OCI-LY1 (cell line): ENCODE data around the gene ITGA7.

Experiments
- EZH2 ChIP-seq: fragments of 200-600 bp; sonication (generic), shearing (Covaris generic); IDR thresholded peaks from 2 replicates; pipeline ENCODE4 v1.8.0; 2017; ENCODE audit warnings: borderline replicate concordance, mixed run types, mild to moderate bottlenecking, antibody characterized with exemption, low read length, moderate library complexity, mixed read lengths
- TF ChIP-seq, protein P1 (sequence below): fragments of 200-600 bp; sonication (generic), shearing (Covaris generic); IDR thresholded peaks from 2 replicates; pipeline ENCODE4 v1.5.1; 2017; ENCODE audit warnings: mild to moderate bottlenecking, antibody characterized with exemption, low read length, moderate library complexity, mixed read lengths

- TF ChIP-seq, protein P1, sequence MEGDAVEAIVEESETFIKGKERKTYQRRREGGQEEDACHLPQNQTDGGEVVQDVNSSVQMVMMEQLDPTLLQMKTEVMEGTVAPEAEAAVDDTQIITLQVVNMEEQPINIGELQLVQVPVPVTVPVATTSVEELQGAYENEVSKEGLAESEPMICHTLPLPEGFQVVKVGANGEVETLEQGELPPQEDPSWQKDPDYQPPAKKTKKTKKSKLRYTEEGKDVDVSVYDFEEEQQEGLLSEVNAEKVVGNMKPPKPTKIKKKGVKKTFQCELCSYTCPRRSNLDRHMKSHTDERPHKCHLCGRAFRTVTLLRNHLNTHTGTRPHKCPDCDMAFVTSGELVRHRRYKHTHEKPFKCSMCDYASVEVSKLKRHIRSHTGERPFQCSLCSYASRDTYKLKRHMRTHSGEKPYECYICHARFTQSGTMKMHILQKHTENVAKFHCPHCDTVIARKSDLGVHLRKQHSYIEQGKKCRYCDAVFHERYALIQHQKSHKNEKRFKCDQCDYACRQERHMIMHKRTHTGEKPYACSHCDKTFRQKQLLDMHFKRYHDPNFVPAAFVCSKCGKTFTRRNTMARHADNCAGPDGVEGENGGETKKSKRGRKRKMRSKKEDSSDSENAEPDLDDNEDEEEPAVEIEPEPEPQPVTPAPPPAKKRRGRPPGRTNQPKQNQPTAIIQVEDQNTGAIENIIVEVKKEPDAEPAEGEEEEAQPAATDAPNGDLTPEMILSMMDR: no peak
- TF ChIP-seq EZH2: no peak
These were observed 14.9 kb downstream of the ITGA7 start for GRCh38 chr12:55692631-55693322.
